ENCODE measurements around the gene IFIT1B. TPM values are rescaled to one million over a fixed set of nuclear protein-coding genes. Genes with fewer than 3 reads are reported as not detected.
A peak's percentile ranks its signal among the peaks of the same experiment; 100 is the strongest.
"Not testable (repeated sequence)": the region's sequence is repeated elsewhere in the genome, so short reads cannot be mapped to it uniquely, and the experiment has no call there.

IFIT1B gene
- total RNA-seq, 1 donor from 2014 or later = 26.5 TPM

DNA sequence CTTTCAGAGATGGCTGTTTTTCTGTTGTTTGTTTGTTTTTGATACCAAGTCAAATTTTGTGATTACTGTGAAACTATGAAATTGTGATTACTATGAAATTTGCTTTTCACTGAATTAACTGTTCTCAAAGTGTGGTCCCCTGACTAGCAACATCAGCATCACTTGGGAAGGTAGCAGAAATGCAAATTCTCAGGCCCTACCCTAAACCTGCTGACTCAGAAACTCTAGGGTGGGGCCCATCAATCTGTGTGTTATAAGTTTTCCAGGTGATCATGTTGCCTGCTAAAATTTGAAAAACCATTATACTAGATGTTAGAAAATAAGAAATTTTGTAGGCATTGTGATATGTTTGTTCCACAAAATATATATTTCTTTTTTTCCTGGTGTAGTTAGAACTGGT lies 1.2 kb downstream of the IFIT1B start:
- no peak for DNase-seq (ENCODE audit: low spot score)

DNA sequence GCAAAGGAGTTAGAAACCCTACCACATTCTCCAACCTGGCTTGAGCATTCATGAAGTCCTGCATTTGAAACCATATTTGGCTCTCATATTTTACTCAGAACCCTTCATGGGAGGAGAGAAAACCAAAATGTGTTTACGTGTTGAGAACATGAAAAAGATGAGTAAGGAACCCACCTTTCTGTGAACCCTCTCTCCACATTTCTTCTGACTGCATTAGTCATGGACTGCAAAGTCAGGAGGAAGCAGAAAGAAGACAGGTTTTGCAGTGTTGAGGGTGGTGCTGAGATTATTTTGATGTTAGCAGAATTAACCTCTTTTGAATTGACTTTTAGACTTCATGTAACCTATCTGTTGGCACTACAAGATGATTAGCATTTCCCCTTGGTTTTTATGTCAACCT lies 4.9 kb downstream of the IFIT1B start:
- DNase-seq (ENCODE audit: low spot score) = no peak

DNA sequence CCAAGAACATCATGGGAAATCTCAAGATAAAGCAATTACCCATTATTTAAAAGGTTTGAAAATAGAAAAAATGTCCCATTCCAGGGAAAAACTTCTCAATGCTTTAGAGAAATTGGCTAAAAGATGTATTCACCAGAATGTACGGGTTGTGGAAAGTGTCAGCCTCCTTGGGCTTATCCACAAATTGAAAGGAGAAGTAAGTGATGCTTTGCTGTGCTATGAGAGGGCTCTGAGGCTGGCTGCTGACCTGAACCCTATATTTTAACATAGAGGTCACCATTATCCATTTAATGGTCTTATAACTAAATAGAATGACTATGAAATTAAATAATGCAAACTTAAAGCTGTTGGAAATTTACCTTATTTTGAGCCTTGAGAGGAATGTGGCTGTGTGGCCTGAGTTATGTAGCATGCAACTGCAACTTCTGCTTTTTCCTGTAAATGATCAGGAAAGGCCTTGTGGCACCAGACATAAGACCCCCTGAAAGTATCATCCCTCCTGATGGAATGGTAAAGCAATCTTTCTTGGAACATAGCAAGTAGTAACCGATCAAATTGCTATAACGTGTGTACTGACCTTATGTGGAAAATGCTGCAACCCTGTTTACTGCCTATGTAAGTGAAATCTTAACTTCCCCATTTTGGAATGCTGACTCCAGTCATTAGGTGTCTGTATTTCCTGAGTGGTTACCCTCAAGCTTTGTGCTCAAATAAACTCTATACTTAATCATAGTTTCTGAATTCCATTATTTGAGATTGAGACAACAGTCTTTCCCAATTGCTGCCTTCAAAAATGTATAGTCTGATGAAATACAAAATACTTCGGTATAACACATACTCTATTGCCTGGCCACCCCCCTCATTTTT lies 6.9 kb downstream of the IFIT1B start:
- DNase-seq (ENCODE audit: low spot score) = peak; percentile 19

DNA sequence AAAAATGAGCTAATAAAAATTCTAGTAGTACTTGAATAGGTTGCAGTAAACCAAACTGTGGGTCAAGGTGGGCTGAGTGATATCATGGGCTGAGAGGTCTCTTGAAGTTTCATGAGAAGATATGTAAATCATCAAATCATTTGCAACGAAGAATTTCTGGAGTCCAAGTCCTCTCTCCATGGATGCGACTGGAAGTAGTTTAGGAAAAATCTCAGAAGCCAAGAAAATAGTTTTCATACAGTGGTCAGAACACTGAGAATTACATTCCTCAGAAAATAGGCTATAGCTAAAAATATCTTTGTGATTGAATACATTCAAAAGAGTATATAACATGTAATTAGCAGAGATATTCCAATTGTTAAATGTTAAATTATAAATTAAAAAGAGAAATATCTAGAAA lies 10.9 kb downstream of the IFIT1B start:
- DNase-seq (ENCODE audit: low spot score) = no peak

DNA sequence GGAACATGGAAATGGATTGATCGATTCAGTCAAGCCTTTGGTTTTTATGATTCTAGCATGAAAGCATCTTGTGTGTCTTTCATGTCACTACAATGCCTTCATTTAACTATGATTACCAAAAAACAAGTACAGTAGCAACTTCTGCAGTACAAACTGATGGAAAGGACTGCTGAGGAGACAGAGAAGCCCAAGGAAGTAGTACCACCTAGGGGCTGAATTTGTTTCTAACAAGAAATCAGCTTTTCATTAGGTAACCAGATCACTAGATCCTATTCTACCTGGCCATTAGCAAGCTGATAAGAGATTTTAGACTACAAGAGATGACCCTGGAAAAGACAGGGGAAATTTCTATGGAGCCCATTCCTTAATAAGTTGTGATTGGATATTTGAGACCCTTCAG lies 11.4 kb downstream of the IFIT1B start:
- peak; percentile 48 for DNase-seq (ENCODE audit: low spot score)

DNA sequence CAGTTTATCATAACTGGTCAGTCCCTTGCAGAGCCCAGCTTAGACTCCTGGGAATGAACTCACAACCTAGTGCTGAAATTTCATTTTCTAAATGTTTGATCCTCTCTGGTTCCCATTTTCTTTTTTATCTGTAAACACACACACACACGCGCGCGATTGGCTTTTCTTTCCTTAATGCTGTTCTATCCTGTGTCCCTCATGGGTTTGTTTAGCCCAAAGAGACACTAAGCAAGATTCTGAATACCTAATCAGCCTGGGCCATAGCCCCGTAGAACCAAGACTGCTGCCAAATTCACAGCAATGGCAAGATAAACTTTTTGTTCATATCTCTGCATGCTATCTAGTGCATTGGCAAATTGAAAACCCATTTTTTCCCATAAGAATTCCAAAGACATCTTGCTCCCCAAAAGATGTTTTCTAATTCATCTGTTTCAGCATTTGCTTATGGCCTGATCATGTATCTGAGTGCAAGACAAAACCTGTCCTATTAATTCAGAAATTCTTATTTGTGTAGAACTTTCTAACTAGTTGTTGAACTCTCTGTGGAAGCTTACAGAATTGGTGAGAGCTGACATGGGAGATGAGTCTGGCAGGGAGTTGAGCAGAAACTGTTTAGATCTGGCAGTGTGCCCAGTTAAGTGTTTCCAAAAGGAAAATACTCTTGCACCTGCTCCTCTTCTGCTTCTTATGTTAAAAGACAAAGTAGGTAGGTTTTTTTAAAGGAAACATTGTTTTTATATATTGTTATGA lies 12.8 kb downstream of the IFIT1B start:
- DNase-seq (ENCODE audit: low spot score) = no peak

DNA sequence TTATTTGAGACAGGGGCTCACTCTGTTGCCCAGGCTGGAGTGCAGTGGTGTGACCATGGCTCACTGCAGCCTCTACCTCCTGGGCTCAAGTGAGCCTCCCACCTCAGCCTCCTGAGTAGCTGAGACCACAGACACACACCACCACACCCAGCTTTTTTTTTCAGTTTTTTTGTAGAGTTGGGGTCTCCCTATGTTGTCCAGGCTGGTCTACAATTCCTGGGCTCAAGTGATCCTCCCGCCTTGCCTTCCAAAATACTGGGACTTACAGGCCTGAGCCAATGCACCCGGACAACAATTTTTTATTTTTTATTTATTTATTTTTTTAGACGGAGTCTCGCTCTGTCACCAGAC lies 13.3 kb downstream of the IFIT1B start:
- DNase-seq (ENCODE audit: low spot score) = not testable (repeated sequence)

DNA sequence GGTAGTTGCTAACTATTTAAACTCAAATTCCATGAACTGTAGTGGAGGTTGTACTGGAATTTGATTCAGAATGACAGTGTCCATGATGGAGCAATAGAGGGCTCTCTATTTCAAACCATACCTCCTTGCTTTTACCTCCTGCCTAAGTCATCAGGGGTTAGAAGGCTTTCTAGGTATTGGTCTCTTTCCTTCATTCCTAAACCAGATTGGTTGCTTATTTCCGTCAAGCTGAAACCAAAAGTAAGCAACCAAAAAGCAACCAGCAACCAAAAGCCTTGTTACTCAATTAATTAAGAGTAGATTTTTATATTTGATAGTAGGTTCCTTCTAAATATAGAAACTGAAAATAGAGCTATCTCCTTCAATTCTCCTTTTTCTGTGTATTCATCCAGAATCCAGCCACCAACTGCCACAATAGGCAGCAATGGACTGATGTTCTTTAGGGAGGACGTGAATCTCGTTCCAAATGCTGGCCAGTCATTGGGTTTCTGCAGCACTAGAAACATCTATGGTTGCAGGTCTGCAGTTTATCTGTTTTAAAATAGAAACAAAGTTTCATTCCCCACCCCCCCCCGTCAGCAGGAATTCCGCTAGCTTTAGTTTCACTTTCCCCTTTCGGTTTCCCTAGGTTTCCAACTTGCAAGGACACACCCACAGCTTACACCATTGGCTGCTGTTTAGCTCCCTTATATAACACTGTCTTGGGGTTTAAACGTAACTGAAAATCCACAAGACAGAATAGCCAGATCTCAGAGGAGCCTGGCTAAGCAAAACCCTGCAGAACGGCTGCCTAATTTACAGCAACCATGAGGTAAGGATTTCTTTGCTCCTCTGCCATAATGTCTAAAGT lies 14.3 kb downstream of the IFIT1B start, which contains the start of gene IFIT1:
Gene IFIT1 (plus strand): TSS at position 717 of the 850 bp plus-strand sequence. CDS start 90 bp downstream, at position 807.
- peak; percentile 97 for DNase-seq (ENCODE audit: low spot score)

DNA sequence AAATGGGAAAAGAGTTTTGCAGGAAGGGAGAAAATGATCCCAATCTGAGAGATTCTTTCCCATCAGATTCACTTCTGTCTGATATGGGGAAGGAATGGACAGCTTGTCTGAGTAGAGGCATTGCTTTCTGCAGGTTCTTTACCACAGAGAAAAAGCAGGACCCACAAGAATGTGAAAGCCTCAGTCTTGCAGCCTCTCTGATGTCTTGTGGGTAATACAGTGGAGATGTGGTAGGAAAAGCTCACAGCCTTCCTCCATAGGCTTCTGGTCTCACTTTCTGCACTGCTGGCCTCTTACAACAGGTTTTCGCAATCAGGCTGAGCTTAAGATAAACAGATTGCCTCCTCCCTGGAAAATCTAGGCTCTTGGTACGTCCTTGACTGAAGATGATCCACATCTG lies 15.1 kb downstream of the IFIT1B start:
- DNase-seq (ENCODE audit: low spot score) = peak; percentile 94

DNA sequence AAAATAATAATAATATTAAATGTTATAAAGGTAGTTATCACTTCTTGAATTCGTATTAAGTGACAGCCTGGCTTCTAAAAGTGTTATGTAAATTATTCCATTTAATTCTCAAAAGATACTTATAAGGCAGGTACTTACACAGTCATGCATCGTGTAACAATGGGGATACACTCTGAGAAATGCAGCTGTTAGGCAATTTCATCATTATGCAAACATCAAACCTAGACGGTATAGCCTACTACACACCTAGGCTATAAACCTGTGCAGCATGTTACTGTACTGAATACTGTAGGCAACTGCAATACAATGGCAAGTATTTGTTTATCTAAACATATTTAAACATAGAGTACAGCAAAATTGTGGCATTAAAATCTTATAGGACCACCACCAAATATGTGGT lies 16.0 kb downstream of the IFIT1B start:
- DNase-seq (ENCODE audit: low spot score) = no peak

DNA sequence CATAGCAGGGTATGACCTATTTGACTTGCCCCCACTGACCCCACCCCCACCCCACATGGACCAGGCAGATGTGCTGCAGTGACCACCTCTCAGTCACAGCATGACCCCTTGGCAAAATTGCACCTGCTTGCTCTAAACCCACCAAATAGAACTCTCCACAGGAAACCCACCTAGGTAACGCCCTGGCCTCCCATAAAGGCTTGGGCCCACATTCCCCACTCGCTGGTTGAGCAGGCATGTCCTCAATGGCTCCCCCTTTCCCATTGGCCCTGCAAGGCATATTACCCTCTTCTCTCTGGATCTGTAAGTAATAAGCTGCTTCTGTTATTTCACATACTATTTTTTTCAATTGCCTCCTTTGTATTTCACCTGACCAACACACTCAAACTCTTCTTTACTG lies 17.3 kb downstream of the IFIT1B start:
- no peak for DNase-seq (ENCODE audit: low spot score)

DNA sequence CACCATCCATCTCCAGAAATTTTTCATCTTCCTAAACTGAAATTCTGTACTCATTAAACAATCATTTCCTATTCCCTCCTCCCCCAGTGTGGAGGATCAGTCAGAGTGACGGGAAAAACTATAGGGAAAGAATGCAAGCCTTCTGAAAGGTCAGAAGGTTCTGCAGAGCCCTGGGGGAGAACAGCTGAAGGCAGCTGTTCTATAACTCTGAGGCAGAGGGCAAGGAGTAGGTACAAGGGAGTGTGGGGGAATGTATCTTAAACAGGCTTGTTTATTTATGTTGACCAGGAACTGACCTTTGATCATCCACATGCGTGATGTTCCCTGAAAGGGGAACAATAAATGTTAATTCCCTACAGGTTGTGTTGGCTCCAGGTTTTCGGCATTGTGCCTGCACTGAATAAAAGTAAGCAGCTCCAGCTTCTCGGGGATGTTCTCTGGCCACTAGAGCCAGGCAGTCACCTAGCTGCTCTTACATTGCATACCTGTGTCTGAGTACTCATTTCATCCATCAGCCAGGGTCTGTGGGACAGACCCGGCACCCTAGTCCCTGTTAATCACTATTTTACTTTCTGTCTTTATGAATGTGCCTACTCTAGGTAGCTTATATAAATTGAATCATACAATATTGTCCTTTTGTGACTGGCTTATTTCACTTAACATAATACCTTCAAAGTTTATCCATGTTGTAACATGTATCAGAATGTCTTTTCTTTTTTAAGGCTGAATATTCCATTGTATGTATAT lies 20.3 kb downstream of the IFIT1B start:
- DNase-seq (ENCODE audit: low spot score) = no peak

DNA sequence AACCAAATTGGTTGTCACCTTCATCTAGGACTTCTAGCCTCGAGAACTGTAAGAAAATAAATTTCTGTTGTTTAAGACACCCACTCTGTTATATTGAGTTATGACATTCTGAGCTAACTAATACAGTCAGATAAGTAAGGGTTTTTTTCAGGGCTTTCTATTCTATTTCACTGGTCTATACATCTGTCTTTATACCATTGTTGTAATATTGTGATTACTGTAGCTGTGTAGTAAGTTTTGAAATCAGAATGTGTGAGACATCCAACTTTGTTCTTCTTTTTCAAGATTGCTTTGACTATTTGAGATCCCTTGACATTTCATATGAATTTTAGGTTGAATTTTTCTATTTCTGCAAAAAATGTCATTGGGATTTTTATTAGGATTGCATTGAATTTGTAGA lies 22.1 kb downstream of the IFIT1B start:
- DNase-seq (ENCODE audit: low spot score) = no peak

DNA sequence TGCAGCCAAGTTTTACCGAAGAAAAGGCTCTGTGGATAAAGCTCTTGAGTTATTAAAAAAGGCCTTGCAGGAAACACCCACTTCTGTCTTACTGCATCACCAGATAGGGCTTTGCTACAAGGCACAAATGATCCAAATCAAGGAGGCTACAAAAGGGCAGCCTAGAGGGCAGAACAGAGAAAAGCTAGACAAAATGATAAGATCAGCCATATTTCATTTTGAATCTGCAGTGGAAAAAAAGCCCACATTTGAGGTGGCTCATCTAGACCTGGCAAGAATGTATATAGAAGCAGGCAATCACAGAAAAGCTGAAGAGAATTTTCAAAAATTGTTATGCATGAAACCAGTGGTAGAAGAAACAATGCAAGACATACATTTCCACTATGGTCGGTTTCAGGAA lies 25.2 kb downstream of the IFIT1B start:
- DNase-seq (ENCODE audit: low spot score) = no peak

DNA sequence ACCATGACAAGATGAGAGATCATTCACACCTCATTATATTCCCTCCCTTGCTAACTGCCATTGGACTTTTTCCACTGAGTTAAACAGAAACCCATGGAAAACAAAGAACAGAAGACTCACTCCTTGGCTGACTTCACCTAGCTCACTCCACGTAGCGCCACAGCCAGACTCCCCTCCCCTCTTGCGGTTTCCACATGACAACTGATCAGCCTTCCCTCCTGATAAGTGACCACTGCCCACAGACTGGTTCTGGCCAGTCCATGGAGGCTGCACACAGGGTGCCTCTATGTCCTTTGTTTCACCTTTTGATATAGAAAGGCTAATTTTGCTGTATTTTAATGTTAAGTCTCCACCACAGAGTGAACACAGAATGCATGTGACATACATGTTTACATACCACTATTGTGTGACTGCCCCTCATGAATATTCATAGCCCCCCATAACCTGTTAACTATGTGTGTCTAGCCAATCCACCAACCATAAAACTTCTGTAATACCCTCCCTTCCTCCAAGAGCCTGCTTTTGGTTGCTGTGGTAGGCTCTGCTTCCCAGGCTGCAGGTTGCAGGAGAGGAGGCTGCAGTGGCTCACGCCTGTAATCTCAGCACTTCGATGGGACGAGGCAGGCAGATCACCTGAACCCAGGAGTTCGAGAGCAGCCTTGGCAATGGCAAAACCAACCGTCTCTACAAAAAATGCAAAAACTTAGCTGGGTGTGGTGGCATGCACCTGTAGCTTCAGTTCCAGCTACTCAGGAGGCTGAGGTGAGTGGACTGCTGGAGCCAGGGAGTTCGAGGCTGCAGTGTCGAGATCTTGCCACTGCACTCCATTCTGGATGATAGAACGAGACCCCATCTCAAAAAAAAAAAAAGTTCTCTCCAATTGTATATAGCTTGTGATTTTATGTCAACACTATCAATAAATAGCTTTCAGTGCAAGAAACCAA lies 26.5 kb downstream of the IFIT1B start:
- DNase-seq (ENCODE audit: low spot score) = no peak

DNA sequence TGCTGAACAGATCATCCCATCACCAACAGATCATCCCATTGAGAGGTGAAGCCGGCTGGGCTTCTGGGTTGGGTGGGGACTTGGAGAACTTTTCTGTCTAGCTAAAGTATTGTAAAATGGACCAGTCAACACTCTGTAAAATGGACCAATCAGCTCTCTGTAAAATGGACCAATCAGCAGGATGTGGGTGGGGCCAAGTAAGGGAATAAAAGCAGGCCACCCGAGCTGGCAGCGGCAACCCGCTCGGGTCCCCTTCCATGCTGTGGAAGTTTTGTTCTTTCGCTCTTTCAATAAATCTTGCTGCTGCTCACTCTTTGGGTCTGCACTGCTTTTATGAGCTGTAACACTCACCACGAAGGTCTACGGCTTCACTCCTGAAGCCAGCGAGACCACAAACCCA lies 28.3 kb downstream of the IFIT1B start:
- DNase-seq (ENCODE audit: low spot score) = not testable (repeated sequence)

DNA sequence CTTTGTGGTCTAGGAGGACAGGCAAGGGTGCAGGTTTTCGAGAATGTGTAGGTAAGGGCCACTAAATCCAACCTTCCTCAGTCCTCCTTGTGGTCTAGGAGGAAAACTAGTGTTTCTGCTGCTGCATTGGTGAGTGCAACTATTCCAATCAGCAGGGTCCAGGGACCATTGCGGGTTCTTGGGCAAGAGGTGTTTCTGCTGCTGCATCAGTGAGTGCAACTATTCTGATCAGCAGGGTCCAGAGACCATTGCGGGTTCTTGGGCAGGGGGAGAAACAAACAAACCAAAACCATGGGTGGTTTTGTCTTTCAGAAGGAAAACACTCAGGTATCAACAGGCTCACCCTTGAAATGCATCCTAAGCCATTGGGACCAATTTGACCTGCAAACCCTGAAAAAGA lies 29.9 kb downstream of the IFIT1B start:
- not testable (repeated sequence) for DNase-seq (ENCODE audit: low spot score)

DNA sequence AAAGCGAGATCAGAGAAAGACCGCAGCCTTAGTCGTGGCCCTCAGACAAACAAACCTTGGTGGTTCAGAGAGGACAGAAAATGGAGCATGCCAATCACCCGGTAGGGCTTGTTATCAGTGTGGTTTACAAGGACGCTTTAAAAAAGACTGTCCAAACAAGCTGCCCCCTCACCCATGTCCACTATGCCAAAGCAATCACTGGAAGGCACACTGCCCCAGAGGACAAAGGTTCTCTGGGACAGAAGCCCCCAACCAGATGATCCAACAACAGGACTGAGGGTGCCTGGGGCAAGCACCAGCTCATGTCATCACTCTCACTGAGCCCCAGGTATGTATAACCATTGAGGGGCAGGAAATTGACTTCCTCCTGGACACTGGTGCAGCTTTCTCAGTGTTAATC lies 31.4 kb downstream of the IFIT1B start:
- not testable (repeated sequence) for DNase-seq (ENCODE audit: low spot score)

DNA sequence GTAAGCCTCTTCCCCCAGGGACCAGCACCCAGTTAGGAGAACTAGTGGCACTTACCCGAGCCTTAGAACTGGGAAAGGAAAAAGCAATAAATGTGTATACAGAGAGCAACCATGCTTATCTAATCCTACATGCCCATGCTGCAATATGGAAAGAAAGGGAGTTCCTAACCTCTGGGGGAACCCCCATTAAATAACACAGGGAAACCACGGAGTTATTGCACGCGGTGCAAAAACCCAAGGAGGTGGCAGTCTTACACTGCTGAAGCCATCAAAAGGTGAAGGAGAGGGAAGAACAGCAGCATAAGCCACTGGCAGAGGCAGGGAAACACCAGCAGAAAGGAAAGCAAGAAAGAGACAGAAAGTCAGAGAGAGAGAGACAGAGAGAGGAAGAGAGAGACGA lies 32.7 kb downstream of the IFIT1B start:
- DNase-seq (ENCODE audit: low spot score) = not testable (repeated sequence)

DNA sequence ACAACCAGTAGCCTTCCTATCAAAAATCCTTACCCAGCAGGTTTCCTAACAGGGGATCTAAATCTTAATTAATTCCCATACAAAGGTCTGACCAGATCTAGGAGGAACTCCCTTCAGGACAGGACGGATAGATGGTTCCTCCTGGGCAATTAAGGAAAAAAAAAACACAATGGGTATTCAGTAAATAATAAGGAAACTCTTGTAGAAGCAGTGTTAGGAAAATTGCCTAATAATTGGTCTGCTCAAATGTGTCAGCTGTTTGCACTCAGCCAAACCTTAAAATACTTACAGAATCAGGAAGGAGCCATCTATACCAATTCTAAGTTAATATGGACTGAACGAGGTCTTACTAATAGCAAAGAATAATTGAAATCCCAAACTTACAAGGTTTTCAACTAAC lies 33.3 kb downstream of the IFIT1B start:
- DNase-seq (ENCODE audit: low spot score) = not testable (repeated sequence)
